WERI-Rb-1 (cell line): Measurements from ENCODE around the gene PTPRN2.

ENCODE experiments used
- DNase-seq: peaks from one replicate; pipeline ENCODE4 v3.0.0-alpha.2; 2020
- H3K27ac ChIP-seq: fragments of 250-450 bp; sonication (Bioruptor Pico); 2 replicates; pipeline ENCODE4 v1.5.1; 2020; ENCODE audit warnings: mild to moderate bottlenecking, moderate library complexity
- H3K27me3 ChIP-seq: fragments of 250-450 bp; sonication (Bioruptor Pico); 2 replicates; pipeline ENCODE4 v1.5.1; 2021; ENCODE audit warnings: mild to moderate bottlenecking, low read depth, moderate library complexity; ENCODE audit not compliant: insufficient read depth, severe bottlenecking
- H3K36me3 ChIP-seq: fragments of 250-450 bp; sonication (Bioruptor Pico); 2 replicates; pipeline ENCODE4 v1.5.1; 2020; ENCODE audit warnings: mild to moderate bottlenecking, moderate library complexity
- H3K4me3 ChIP-seq: 2 replicates; pipeline ENCODE4 v1.5.1; 2011; ENCODE audit warnings: low read depth, mild to moderate bottlenecking, control low read depth, low read length
- H3K9me3 ChIP-seq: fragments of 250-450 bp; sonication (Bioruptor Pico); 2 replicates; pipeline ENCODE4 v1.5.1; 2021; ENCODE audit warnings: mild to moderate bottlenecking, moderate library complexity; ENCODE audit not compliant: severe bottlenecking
- CTCF ChIP-seq: IDR thresholded peaks from 2 replicates; pipeline ENCODE4 v1.5.1; 2011; ENCODE audit warnings: low read depth, mild to moderate bottlenecking, control low read depth, inconsistent platforms, low read length

PTPRN2 gene

DNA sequence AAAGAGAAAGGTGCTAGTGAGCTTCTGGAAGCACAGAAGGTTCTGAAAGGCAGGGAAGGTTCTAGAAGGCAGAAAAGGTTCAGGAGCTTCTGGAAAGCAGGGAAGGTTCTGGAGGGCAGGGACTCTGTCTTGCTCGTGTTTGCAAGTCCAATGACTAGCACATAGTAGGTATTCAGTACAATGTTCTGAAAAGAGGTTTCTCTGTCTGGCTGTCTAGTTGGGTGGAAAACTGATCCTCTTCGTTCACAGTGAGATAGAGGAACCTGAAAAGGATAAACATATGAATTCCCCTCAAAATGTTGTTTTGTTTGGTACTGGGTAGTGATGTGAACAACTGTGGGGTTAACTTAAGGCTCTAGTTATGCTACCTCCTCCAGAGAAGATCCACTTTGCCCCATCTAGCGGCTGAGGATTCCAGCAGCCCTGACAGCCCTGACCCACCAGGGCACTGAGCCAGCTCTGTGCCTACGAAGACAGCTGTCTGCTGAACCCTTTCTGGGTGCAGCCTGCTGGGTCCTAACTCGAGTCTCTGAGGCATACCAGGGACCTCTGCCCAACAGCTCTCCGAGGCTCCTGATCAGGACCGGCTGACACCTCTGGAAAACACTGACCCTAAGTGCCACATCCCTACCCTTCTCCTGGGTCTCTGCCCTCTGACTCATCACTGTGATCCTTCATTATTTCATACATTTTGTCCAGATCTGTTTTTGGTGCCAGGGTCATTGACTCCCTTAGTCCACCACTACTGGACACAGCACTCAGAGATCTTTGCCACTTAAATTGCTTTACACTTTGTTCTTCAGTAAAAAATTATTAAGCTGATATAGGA is 15.4 kb downstream of the PTPRN2 start:
- no peak overlapping the region for H3K4me3 ChIP-seq
- H3K36me3 ChIP-seq, result no peaks in the 10 kb centered on the region
- no peak for TF ChIP-seq CTCF
- DNase-seq, result no peak
- H3K27me3 ChIP-seq, result no peaks in the 10 kb centered on the region
- H3K9me3 ChIP-seq, result no peaks in the 10 kb centered on the region
- no peak overlapping the region for H3K27ac ChIP-seq

DNA sequence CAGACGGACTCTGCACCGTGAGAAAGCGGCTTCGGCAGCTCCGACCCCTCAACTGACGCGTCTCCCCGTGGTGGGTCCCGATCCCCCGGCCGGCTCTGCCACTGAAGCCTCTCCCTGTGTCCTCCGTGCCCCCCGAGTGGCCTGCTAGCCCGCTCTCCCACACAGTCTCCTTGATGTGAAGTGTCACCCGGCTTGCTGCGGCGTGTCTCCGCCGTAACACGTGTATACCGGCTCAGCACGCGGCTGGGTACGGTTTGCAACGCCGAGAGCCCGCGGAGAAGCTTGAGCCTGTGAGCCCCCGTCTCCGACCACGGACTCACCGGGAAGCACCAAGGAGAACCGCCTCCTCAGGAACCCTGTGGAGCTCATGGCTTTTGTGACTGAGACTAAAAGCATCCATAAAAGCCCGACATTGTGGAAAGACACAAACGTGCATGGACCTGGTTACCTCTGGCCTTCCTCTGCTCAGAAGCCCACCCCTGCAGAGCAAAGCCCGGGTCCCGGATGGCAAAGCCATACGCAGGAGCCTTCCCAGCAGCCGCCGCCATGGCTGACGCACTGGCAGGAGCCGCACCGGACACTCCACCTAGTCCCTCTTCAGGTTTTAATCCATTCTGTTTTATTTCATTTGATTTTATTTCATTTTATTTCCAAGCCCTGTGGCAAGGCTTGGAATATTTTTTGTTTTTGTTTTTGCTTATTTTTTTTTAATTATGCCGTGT is 17.0 kb downstream of the PTPRN2 start:
- Histone ChIP-seq H3K27me3 (no peaks in the 10 kb centered on the region), H3K4me3 (no peak overlapping the region), H3K9me3 (no peaks in the 10 kb centered on the region), H3K36me3 (no peaks in the 10 kb centered on the region), H3K27ac (no peak overlapping the region)
- no peak for TF ChIP-seq CTCF
- DNase-seq, result no peak

GRCh38 chr7:158569858-158570323 is 17.7 kb downstream of the PTPRN2 start:
- H3K27ac ChIP-seq, result no peak overlapping the region
- H3K9me3 ChIP-seq, result no peaks in the 10 kb centered on the region
- DNase-seq, result no peak
- H3K27me3 ChIP-seq, result no peaks in the 10 kb centered on the region
- H3K4me3 ChIP-seq, result no peak overlapping the region
- no peak for TF ChIP-seq CTCF
- H3K36me3 ChIP-seq, result no peaks in the 10 kb centered on the region

GRCh38 chr7:158568974-158569857 is 18.4 kb downstream of the PTPRN2 start:
- no peaks in the 10 kb centered on the region for H3K36me3 ChIP-seq
- no peak for DNase-seq
- TF ChIP-seq CTCF, result no peak
- no peak overlapping the region for H3K4me3 ChIP-seq
- no peak overlapping the region for H3K27ac ChIP-seq
- H3K27me3 ChIP-seq, result no peaks in the 10 kb centered on the region
- H3K9me3 ChIP-seq, result no peaks in the 10 kb centered on the region

GRCh38 chr7:158567153-158567603 is 20.4 kb downstream of the PTPRN2 start:
- Histone ChIP-seq H3K27ac (no peak overlapping the region), H3K4me3 (no peak overlapping the region), H3K9me3 (no peaks in the 10 kb centered on the region), H3K27me3 (no peaks in the 10 kb centered on the region), H3K36me3 (no peaks in the 10 kb centered on the region)
- TF ChIP-seq CTCF, result no peak
- no peak for DNase-seq
